ENCODE measurements around the gene GATA3. TPM values are rescaled to one million over a fixed set of nuclear protein-coding genes. Genes with fewer than 3 reads are reported as not detected.

The GATA3 gene
- polyA plus RNA-seq, 1 donor: 0.84 TPM

DNA sequence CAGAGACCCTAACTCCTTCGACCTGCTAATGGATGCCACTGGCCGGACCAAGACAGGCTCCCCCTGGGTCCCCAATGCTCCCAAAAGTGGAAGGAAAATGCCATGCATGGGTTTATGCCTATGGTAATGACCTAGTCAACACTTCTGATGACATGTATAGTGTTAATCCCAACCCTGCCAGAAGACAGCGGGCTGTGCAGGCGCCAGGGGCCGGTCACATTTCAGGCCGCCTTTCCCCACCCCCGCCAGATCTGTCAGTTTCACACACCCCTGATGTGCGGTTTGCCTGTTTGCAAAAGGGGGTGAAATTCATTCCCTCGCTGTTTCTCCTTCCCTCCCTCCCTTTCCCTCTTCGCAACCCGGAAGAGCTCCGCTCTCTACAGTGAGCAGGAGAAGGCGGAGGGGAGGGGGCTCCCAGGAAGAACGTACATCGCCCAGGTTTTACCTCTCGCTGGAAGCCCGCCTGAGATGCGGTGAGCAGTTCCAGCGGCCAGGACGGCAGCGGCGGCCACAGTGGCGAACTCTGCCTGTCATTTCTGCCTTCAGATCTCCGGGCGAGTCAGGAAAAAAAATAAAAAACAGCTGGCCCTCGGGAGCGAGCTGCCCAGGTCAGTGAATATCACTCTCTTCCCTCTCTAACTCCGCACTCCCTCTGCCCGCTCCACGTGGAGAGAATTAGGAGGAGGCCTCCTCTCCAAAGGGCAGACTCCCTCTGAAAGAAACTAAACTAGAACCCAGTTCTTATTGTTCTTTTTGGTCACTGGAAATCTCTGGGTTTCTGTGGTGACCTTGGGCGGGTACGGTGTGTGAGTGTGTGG lies 9.4 kb upstream of the GATA3 start:
- H3K36me3 ChIP-seq (ENCODE audit: control insufficient read depth, insufficient read depth, low read length): no peaks in the 10 kb centered on the region
- DNase-seq: no peak
- no peak overlapping the region for H3K27ac ChIP-seq (ENCODE audit: low read length)
- peaks cover 27% of the 10 kb centered on the region for H3K4me1 ChIP-seq (ENCODE audit: control insufficient read depth, insufficient read depth, low read length)
- 0% methylated on average over 1 of the region's 32 CpGs for WGBS (ENCODE audit: insufficient coverage, low lambda C conversion rate)
- H3K9me3 ChIP-seq (ENCODE audit: control insufficient read depth, low read depth, low read length): peaks cover 14% of the 10 kb centered on the region
- peak overlapping the region; percentile 8 for H3K4me3 ChIP-seq (ENCODE audit: low read length)
- peaks cover 100% of the 10 kb centered on the region for H3K27me3 ChIP-seq (ENCODE audit: control insufficient read depth, insufficient read depth, low read length)

DNA sequence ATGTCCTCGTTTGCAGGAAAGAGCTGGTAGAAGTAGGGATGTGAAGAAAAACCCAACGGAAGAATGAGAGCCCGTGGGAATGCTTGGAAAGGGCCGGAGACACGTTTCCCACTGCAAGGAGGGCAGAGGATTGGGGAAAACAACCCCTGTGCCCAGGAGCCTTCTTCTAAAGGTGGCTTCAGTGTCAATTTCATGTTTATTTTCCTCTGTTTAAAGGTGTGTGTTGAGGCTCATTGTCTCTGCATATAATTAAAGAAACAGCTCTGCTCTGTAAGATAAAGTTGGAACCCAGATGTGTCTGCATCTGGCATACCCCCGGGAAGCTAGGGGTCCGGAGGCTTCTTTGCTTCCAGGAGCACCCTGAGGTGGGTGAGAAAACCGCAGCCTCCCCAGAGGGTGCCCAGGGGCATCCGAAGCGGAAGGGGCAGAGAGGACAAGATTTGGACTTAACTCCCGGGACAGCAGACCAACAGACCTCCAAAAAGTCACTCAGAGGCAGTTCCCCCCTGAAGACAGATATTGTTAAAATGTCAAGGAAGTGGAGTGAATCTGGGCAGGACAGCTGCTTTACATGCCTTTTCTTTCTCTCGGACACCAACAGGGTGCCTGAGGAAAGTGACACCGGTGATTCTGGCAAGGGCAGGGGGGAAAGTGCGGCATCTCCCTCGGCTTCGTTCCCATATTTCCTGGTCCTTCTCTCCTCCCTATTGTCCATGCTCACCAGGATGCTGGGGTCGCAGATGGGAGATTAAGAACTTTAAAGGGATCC lies 8.6 kb upstream of the GATA3 start:
- H3K27ac ChIP-seq (ENCODE audit: low read length): no peak overlapping the region
- H3K4me1 ChIP-seq (ENCODE audit: control insufficient read depth, insufficient read depth, low read length): peaks cover 30% of the 10 kb centered on the region
- H3K9me3 ChIP-seq (ENCODE audit: control insufficient read depth, low read depth, low read length): peaks cover 17% of the 10 kb centered on the region
- H3K27me3 ChIP-seq (ENCODE audit: control insufficient read depth, insufficient read depth, low read length): peaks cover 100% of the 10 kb centered on the region
- no peak overlapping the region for H3K4me3 ChIP-seq (ENCODE audit: low read length)
- H3K36me3 ChIP-seq (ENCODE audit: control insufficient read depth, insufficient read depth, low read length): no peaks in the 10 kb centered on the region
- no peak for DNase-seq
- no CpG with 5 or more reads among the region's 17 CpGs for WGBS (ENCODE audit: insufficient coverage, low lambda C conversion rate)

DNA sequence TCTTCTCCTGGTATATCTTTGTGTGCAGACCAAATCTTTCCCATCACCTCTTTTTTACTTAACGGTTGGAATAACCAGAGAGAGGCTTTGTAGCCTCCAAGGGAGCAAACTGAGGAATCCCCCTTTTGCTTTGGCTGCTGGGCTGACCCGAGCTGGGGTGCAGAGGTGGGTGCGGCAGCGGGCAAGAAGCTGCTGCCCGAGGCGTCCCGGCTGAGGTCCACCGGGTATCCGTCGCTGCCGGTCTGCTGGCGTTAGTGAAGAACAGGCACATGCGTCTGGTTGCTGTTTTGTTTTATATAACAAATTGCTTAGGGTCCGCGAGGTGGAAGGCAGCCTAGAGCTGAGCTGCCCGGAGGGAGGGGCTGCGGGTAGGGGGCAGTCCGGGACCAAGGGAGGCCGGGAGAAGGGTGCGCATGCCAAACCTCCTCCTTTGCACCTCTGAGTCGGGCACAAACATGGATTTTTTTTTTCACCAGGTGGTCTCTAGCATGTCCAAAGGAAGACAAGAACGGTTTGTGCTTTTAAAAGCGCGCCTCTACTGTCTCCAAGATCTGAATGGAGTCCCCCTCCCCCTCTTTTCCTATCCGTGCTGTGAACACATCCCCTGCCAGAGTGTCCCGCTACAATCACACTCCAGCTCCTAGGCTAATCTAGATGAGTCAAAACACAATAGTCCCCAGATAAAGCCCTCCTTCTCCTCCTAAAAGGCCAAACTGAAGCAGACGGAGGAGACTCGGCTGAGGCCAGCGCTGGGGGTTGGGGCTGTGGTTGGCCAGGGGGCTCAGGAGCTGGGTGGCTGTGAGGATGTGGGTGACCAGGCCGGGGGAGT lies 6.8 kb upstream of the GATA3 start:
- 0% methylated on average over 1 of the region's 30 CpGs for WGBS (ENCODE audit: insufficient coverage, low lambda C conversion rate)
- Histone ChIP-seq H3K36me3 (ENCODE audit: control insufficient read depth, insufficient read depth, low read length) (no peaks in the 10 kb centered on the region), H3K4me3 (ENCODE audit: low read length) (no peak overlapping the region), H3K27me3 (ENCODE audit: control insufficient read depth, insufficient read depth, low read length) (peaks cover 100% of the 10 kb centered on the region), H3K9me3 (ENCODE audit: control insufficient read depth, low read depth, low read length) (peaks cover 25% of the 10 kb centered on the region), H3K27ac (ENCODE audit: low read length) (no peak overlapping the region), H3K4me1 (ENCODE audit: control insufficient read depth, insufficient read depth, low read length) (peaks cover 39% of the 10 kb centered on the region)
- no peak for DNase-seq

DNA sequence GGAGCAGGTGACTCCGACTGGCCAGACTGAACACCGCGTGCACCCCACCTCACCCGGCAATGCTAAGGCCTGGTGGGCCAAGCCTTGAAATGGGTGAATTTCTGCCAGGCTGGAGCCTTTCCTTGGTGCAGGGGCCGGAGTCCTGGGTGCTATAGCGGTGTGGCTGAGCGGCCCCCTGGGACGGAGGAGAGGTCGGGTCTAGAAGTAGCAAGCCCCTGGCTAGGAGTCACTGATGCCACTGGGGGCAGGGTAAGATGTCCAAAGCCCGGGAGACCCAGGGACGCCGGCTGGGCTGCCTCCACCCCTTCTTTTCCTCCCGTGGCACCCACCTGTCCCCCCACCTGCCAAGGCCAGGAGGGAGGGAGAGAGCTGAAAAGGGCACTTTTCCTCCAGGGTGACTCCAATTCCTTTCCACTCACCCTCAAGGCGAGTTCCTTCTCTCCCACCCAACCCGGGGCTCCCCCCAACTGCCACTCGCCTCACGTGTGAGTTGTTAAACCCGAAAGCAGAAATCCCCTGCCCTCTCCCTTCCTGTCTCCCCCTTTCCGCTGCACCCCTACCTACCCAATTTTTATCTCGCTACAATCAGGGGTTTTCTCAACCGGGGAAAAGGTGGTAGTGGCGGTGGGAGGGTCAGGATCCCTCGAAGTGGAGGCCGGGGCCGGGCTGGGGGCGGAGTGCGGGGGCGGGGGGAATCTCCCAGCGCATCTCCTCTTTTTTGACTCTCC lies 6.0 kb upstream of the GATA3 start:
- no peak for DNase-seq
- Histone ChIP-seq H3K4me3 (ENCODE audit: low read length) (no peak overlapping the region), H3K27ac (ENCODE audit: low read length) (no peak overlapping the region), H3K4me1 (ENCODE audit: control insufficient read depth, insufficient read depth, low read length) (peaks cover 45% of the 10 kb centered on the region), H3K27me3 (ENCODE audit: control insufficient read depth, insufficient read depth, low read length) (peaks cover 100% of the 10 kb centered on the region), H3K36me3 (ENCODE audit: control insufficient read depth, insufficient read depth, low read length) (no peaks in the 10 kb centered on the region), H3K9me3 (ENCODE audit: control insufficient read depth, low read depth, low read length) (peaks cover 19% of the 10 kb centered on the region)
- WGBS (ENCODE audit: insufficient coverage, low lambda C conversion rate): 0% methylated on average over 1 of the region's 29 CpGs

DNA sequence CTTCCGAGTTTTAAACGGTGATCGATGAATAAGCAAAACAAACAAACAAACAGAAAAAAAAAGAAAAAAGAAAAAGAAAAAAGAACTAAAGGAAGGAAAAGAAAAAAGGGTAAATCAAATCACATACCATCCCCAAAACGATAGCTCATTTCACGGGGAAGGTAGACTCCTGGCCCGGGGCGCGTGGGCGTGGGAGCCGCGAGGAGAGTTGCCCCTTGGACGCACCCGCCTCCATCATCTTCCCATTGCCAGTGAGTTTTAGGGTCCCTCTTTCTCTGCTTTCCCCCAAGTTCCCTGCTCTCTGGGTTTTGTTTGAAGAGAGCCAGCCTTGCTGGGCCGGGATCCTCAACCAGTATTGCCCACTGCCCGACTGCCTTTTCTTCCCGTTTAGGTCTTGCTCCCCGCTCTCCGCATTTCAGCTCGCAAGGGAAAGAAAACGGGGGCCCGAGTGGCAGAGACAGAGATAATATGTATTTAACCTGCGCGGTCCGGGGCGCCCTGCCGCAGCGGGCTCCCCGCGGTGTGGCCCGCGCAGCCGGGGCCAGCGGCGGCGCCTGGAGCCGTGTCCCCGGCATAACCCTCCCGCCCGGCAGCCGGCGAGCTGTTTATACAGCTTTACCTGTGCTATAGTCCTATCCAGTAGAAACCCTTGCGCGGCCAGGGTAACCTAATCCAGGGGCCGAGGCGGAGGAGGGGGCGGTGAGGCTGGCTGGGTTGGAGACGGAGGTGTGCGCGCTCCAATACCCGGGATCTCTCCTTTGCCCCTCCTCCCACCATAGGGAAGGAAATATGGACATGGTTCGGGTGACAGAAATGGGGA lies 5.2 kb upstream of the GATA3 start:
- Histone ChIP-seq H3K9me3 (ENCODE audit: control insufficient read depth, low read depth, low read length) (peaks cover 14% of the 10 kb centered on the region), H3K4me3 (ENCODE audit: low read length) (no peak overlapping the region)
- DNase-seq: no peak

DNA sequence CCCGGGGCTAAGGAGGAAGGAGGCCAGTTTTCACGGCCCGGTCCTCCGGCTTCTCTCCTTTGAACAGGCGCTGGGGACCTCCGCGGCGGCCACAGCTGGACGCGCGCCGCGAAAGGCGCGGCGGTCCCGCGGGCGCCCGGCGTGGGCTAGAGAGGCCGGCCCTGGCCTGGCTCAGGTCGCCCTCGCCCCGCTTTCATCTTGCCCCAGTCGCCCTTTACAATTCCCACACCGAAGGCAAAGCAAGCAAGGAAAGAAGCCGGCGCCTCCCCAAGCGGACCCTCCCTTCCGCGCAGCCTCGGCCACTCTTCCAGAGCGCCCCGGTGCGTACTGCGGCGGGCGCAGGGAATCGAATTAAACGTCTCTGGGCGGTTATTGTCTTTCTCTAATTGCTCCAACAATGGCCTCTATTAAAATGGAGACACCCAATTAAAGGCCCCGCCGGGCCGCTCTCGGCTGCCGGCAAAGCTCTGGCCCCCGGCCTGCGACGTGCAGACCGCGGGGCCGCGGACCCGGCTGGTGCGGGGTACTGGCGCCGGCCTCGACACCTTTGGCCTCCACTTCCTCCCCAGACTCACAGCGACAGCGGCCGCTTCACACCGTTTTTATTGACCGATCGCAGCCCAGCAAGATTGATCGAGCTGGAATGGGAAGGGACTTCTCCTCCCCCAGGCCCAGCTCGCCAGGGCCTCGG lies 4.5 kb upstream of the GATA3 start:
- peaks cover 43% of the 10 kb centered on the region for H3K4me1 ChIP-seq (ENCODE audit: control insufficient read depth, insufficient read depth, low read length)
- peak overlapping the region; percentile 28 for H3K4me3 ChIP-seq (ENCODE audit: low read length)

More for the DNA sequence above, 5.2 kb upstream of the GATA3 start:
- Histone ChIP-seq H3K4me1 (ENCODE audit: control insufficient read depth, insufficient read depth, low read length) (peaks cover 45% of the 10 kb centered on the region), H3K27ac (ENCODE audit: low read length) (no peak overlapping the region), H3K36me3 (ENCODE audit: control insufficient read depth, insufficient read depth, low read length) (no peaks in the 10 kb centered on the region), H3K27me3 (ENCODE audit: control insufficient read depth, insufficient read depth, low read length) (peaks cover 100% of the 10 kb centered on the region)
- 0% methylated on average over 3 of the region's 51 CpGs for WGBS (ENCODE audit: insufficient coverage, low lambda C conversion rate)

DNA sequence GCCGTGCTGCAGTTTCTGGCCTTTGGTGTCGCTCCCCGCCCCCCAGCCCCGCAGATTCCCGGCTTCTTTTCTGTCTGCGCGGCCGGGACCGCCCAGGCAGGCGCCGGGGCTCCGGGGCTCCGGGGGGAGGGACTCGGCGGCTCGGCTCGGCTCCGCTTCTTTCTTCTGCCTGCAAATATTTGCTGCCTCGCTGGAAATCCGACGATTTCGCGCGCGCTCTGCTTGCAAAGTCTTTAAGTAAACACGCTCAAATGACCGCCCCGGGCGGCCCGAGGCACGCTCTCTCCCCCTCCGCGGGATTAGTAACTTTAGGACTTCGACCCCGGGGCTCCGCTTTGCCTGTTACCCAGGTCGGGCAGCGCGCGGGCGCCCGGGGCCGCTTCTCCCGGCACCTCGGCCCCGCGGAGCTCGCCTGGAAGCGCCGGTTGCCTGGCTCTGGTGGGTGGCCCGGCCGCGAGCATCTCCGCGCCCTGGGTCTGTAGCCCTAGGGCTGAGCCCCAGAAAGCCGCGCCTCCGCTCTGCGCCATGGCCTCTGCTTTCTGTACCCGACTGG lies 3.9 kb upstream of the GATA3 start:
- H3K27me3 ChIP-seq (ENCODE audit: control insufficient read depth, insufficient read depth, low read length): peaks cover 99% of the 10 kb centered on the region
- peaks cover 15% of the 10 kb centered on the region for H3K9me3 ChIP-seq (ENCODE audit: control insufficient read depth, low read depth, low read length)
- WGBS (ENCODE audit: insufficient coverage, low lambda C conversion rate): no CpG with 5 or more reads among the region's 60 CpGs
- peak; percentile 48 to 85 for DNase-seq
- H3K4me1 ChIP-seq (ENCODE audit: control insufficient read depth, insufficient read depth, low read length): peaks cover 41% of the 10 kb centered on the region
- no peaks in the 10 kb centered on the region for H3K36me3 ChIP-seq (ENCODE audit: control insufficient read depth, insufficient read depth, low read length)
- H3K4me3 ChIP-seq (ENCODE audit: low read length): peak overlapping the region; percentile 28
- no peak overlapping the region for H3K27ac ChIP-seq (ENCODE audit: low read length)

More for the DNA sequence above, 4.5 kb upstream of the GATA3 start:
- H3K27me3 ChIP-seq (ENCODE audit: control insufficient read depth, insufficient read depth, low read length): peaks cover 99% of the 10 kb centered on the region
- DNase-seq: no peak
- H3K27ac ChIP-seq (ENCODE audit: low read length): no peak overlapping the region
- no CpG with 5 or more reads among the region's 68 CpGs for WGBS (ENCODE audit: insufficient coverage, low lambda C conversion rate)
- H3K36me3 ChIP-seq (ENCODE audit: control insufficient read depth, insufficient read depth, low read length): no peaks in the 10 kb centered on the region
- peaks cover 14% of the 10 kb centered on the region for H3K9me3 ChIP-seq (ENCODE audit: control insufficient read depth, low read depth, low read length)

DNA sequence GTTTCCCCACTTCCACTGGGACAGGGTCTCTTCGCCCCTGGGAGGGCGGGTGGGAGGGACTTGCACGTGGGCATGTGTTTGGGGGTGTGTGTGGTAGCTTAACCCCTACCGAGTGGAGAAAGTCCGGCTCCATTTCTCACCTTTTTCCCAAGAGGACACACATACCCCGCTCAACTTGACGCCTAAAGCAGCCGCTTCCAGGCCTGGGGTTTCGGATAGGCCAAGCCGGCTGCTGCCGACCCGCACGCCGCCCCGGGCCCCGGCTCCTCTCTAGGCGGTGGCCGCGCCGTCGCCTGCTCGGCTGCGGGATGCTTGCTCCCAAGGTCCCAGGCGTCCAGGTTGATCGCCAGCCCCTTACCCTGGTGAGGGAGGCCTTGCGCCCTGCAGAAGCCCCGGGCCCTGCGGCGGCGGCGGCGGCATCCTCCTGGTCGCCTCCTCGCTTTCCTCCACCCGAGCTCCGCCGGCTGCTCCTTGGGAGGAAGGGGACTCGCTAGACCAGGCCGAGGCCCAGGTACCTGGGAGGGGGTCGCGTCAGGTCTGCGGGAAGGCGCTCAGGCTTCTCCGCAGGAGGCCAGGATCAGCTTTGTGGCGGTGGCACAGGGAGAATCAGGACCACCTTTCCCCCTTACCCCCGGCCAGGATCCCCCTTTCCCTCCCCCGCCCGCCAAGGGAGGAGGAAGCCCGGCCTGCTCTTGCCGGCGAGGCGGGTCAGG lies 3.2 kb upstream of the GATA3 start:
- DNase-seq: no peak
- Histone ChIP-seq H3K36me3 (ENCODE audit: control insufficient read depth, insufficient read depth, low read length) (no peaks in the 10 kb centered on the region), H3K27me3 (ENCODE audit: control insufficient read depth, insufficient read depth, low read length) (peaks cover 99% of the 10 kb centered on the region), H3K9me3 (ENCODE audit: control insufficient read depth, low read depth, low read length) (peaks cover 18% of the 10 kb centered on the region), H3K27ac (ENCODE audit: low read length) (no peak overlapping the region), H3K4me1 (ENCODE audit: control insufficient read depth, insufficient read depth, low read length) (peaks cover 41% of the 10 kb centered on the region), H3K4me3 (ENCODE audit: low read length) (no peak overlapping the region)
- no CpG with 5 or more reads among the region's 52 CpGs for WGBS (ENCODE audit: insufficient coverage, low lambda C conversion rate)
